Caco-2 (cell line): Measurements from ENCODE around the gene MAD1L1. TPM values are rescaled to one million over a fixed set of nuclear protein-coding genes. Genes with fewer than 3 reads are reported as not detected.

ENCODE experiments used
- BruUV-seq: library from RNA; stranded (reverse); fragments of 400-500 nt; replicated peaks from 2 replicates; lab custom pipeline; 2021; lab: Mats Ljungman, UMichigan
- CTCF ChIA-PET: fragments of 300-600 bp; sonication (Branson Sonifier 250); formaldehyde crosslinking; loops from one replicate; lab custom pipeline; 2022; ENCODE audit warnings: antibody characterized with exemption; lab: Charles Lee
- POLR2A ChIA-PET: fragments of 300-600 bp; sonication (Branson Sonifier 250); formaldehyde crosslinking; loops from one replicate; lab custom pipeline; 2022; ENCODE audit warnings: antibody characterized with exemption; lab: Charles Lee
- DNase-seq, 2 experiments: peaks; one replicate each; pipeline versions ENCODE4 v3.0.0 to v3.0.0-alpha.2; 2020 to 2022
- H3K27me3 ChIP-seq: replicated peaks from 2 replicates; pipeline ENCODE4 v1.6.0; 2011; ENCODE audit warnings: low read length; ENCODE audit not compliant: control insufficient read depth, insufficient read depth
- H3K36me3 ChIP-seq: 2 replicates; pipeline ENCODE4 v1.5.1; 2011; ENCODE audit warnings: low read length; ENCODE audit not compliant: control insufficient read depth, insufficient read depth
- H3K4me1 ChIP-seq: fragments of 250-450 bp; sonication (Bioruptor Pico); 2 replicates; pipeline ENCODE4 v1.5.1; 2020; ENCODE audit warnings: mild to moderate bottlenecking
- H3K4me3 ChIP-seq: 2 replicates; pipeline ENCODE4 v1.5.1; 2011; ENCODE audit warnings: low read depth, mild to moderate bottlenecking, control low read depth, low read length
- H3K9me3 ChIP-seq: fragments of 250-450 bp; sonication (Bioruptor Pico); 2 replicates; pipeline ENCODE4 v1.5.1; 2020; ENCODE audit warnings: mild to moderate bottlenecking, moderate library complexity
- H3K27ac Mint-ChIP-seq: one replicate; pipeline ENCODE4 v1.8.0; 2022; ENCODE audit warnings: mixed read lengths; ENCODE audit not compliant: unreplicated experiment
- H3K27me3 Mint-ChIP-seq: one replicate; pipeline ENCODE4 v1.8.0; 2022; ENCODE audit warnings: mixed read lengths; ENCODE audit not compliant: insufficient read depth, unreplicated experiment
- H3K36me3 Mint-ChIP-seq: one replicate; pipeline ENCODE4 v1.8.0; 2022; ENCODE audit warnings: mild to moderate bottlenecking, mixed read lengths; ENCODE audit not compliant: insufficient read depth, unreplicated experiment
- H3K4me1 Mint-ChIP-seq: one replicate; pipeline ENCODE4 v1.8.0; 2022; ENCODE audit warnings: low read depth, mixed read lengths; ENCODE audit not compliant: unreplicated experiment
- H3K4me3 Mint-ChIP-seq: one replicate; pipeline ENCODE4 v1.8.0; 2022; ENCODE audit warnings: mild to moderate bottlenecking, moderate library complexity, mixed read lengths; ENCODE audit not compliant: unreplicated experiment
- H3K9me3 Mint-ChIP-seq: one replicate; pipeline ENCODE4 v1.8.0; 2022; ENCODE audit warnings: mixed read lengths; ENCODE audit not compliant: unreplicated experiment
- CTCF ChIP-seq, 2 experiments: fragments of 200-600 bp in 1 of 2; IDR thresholded peaks; 1 replicate in 1 of 2; 2 replicates in 1 of 2; pipeline versions ENCODE4 v1.5.1 to v1.8.0; 2011 to 2022; ENCODE audit warnings: antibody characterized with exemption in 1 of 2, control low read depth in 1 of 2, inconsistent platforms in 1 of 2, low read depth in 1 of 2, low read length in 1 of 2, mild to moderate bottlenecking in 1 of 2, moderate library complexity in 1 of 2; ENCODE audit not compliant: insufficient read depth in 1 of 2, severe bottlenecking in 1 of 2, unreplicated experiment in 1 of 2
- intact Hi-C: fragments of 100-400 bp; cut with micrococcal nuclease; formaldehyde crosslinking; loops from one replicate; pipeline ENCODE4 v1.10.0; 2022; ENCODE audit not compliant: unreplicated experiment
- total RNA-seq: library from RNA; stranded (reverse); gene quantifications from 2 replicates; pipeline ENCODE4 v1.2.3, GENCODE V29; 2022

Gene MAD1L1
- total RNA-seq, 1 experiment from 2014 or later = 58.6 TPM

GRCh38 chr7:2076649-2077064 lies 156.1 kb downstream of the MAD1L1 start:
- POLR2A ChIA-PET = no interaction called here
- Mint-ChIP-seq H3K36me3 (peaks cover 7% of the 10 kb centered on the region), H3K4me1 (no peaks in the 10 kb centered on the region), H3K27me3 (no peaks in the 10 kb centered on the region), H3K4me3 (no peak overlapping the region), H3K27ac (no peak overlapping the region), H3K9me3 (no peaks in the 10 kb centered on the region)
- CTCF ChIA-PET = no interaction called here
- BruUV-seq = no TSS peak
- no peak for DNase-seq
- Histone ChIP-seq H3K27me3 (no peaks in the 10 kb centered on the region), H3K4me3 (no peak overlapping the region), H3K4me1 (no peaks in the 10 kb centered on the region), H3K36me3 (no peaks in the 10 kb centered on the region), H3K9me3 (no peaks in the 10 kb centered on the region)
- no peak for TF ChIP-seq CTCF (IDR thresholded peaks at IDR 0.05; ENCODE audit: insufficient read depth in 1 of 2, low read depth in 1 of 2, low read length in 1 of 2, severe bottlenecking in 1 of 2, unreplicated experiment in 1 of 2)
- intact Hi-C loops = no loop called here

- no peak overlapping the region for H3K4me3 Mint-ChIP-seq
- CTCF ChIA-PET = no interaction called here
Observed at GRCh38 chr7:2075811-2076210, 156.9 kb downstream of the MAD1L1 start.

GRCh38 chr7:2074691-2075090 lies 158.1 kb downstream of the MAD1L1 start:
- Mint-ChIP-seq H3K27ac (no peak overlapping the region), H3K4me1 (no peaks in the 10 kb centered on the region), H3K36me3 (peaks cover 7% of the 10 kb centered on the region), H3K9me3 (no peaks in the 10 kb centered on the region), H3K4me3 (no peak overlapping the region), H3K27me3 (no peaks in the 10 kb centered on the region)
- Histone ChIP-seq H3K27me3 (no peaks in the 10 kb centered on the region), H3K4me1 (no peaks in the 10 kb centered on the region), H3K4me3 (no peak overlapping the region), H3K9me3 (no peaks in the 10 kb centered on the region), H3K36me3 (no peaks in the 10 kb centered on the region)
- intact Hi-C loops = no loop called here
- ChIA-PET CTCF (no interaction called here), POLR2A (no interaction called here)
- no peak for TF ChIP-seq CTCF (IDR thresholded peaks at IDR 0.05; ENCODE audit: insufficient read depth in 1 of 2, low read depth in 1 of 2, low read length in 1 of 2, severe bottlenecking in 1 of 2, unreplicated experiment in 1 of 2)
- no peak for DNase-seq
- no TSS peak for BruUV-seq

More at GRCh38 chr7:2075811-2076210, 156.9 kb downstream of the MAD1L1 start:
- no peaks in the 10 kb centered on the region for H3K4me1 Mint-ChIP-seq
- intact Hi-C loops = no loop called here
- peaks cover 7% of the 10 kb centered on the region for H3K36me3 Mint-ChIP-seq
- H3K27me3 ChIP-seq = no peaks in the 10 kb centered on the region
- H3K9me3 Mint-ChIP-seq = no peaks in the 10 kb centered on the region
- no peak overlapping the region for H3K4me3 ChIP-seq
- DNase-seq = no peak
- POLR2A ChIA-PET = no interaction called here
- peak overlapping the region; percentile 10 for H3K27ac Mint-ChIP-seq
- no peaks in the 10 kb centered on the region for H3K36me3 ChIP-seq
- no peak for TF ChIP-seq CTCF (IDR thresholded peaks at IDR 0.05; ENCODE audit: insufficient read depth in 1 of 2, low read depth in 1 of 2, low read length in 1 of 2, severe bottlenecking in 1 of 2, unreplicated experiment in 1 of 2)
- no peaks in the 10 kb centered on the region for H3K4me1 ChIP-seq
- BruUV-seq = no TSS peak
- no peaks in the 10 kb centered on the region for H3K9me3 ChIP-seq
- H3K27me3 Mint-ChIP-seq = no peaks in the 10 kb centered on the region
